Smooth muscle cell (in vitro differentiated cells): ENCODE results near the gene OPRL1. TPM values are rescaled to one million over a fixed set of nuclear protein-coding genes. Genes with fewer than 3 reads are reported as not detected.

Experiments used
- DNase-seq: peaks from one replicate; lab custom pipeline; 2025; ENCODE audit not compliant: unreplicated experiment; lab: John Stamatoyannopoulos, UW
- H2AFZ ChIP-seq: fragments of 200-600 bp; sonication (generic); 2 replicates; pipeline ENCODE4 v1.6.0; 2016; ENCODE audit warnings: antibody characterized with exemption, low read depth, mild to moderate bottlenecking
- H3F3A ChIP-seq: fragments of 200-600 bp; sonication (generic); 2 replicates; pipeline ENCODE4 v1.6.0; 2017; ENCODE audit warnings: antibody characterized with exemption, low read depth
- H3K27ac ChIP-seq: fragments of 200-600 bp; sonication (generic); 2 replicates; pipeline ENCODE4 v1.5.1; 2016; ENCODE audit warnings: low read depth, mild to moderate bottlenecking
- H3K27me3 ChIP-seq: fragments of 200-600 bp; sonication (generic); 2 replicates; pipeline ENCODE4 v1.6.1; 2016; ENCODE audit warnings: low read depth, mild to moderate bottlenecking
- H3K36me3 ChIP-seq: fragments of 200-600 bp; sonication (generic); 2 replicates; pipeline ENCODE4 v1.5.1; 2016; ENCODE audit warnings: low read depth
- H3K4me1 ChIP-seq: fragments of 200-600 bp; sonication (generic); 2 replicates; pipeline ENCODE4 v1.5.1; 2016; ENCODE audit warnings: low read depth
- H3K4me2 ChIP-seq: fragments of 200-600 bp; sonication (generic); 2 replicates; pipeline ENCODE4 v1.6.0; 2016; ENCODE audit warnings: mild to moderate bottlenecking
- H3K4me3 ChIP-seq: fragments of 200-600 bp; sonication (generic); 2 replicates; pipeline ENCODE4 v1.5.1; 2016; ENCODE audit warnings: mild to moderate bottlenecking
- H3K79me2 ChIP-seq: fragments of 200-600 bp; sonication (generic); 2 replicates; pipeline ENCODE4 v1.6.0; 2016; ENCODE audit warnings: low read depth, mild to moderate bottlenecking
- H3K9ac ChIP-seq: fragments of 200-600 bp; sonication (generic); 2 replicates; pipeline ENCODE4 v1.6.0; 2016; ENCODE audit warnings: low read depth
- H3K9me3 ChIP-seq: fragments of 200-600 bp; sonication (generic); replicated peaks from 2 replicates; pipeline ENCODE4 v1.5.1; 2016; ENCODE audit warnings: low read depth
- H4K20me1 ChIP-seq: fragments of 200-600 bp; sonication (generic); 2 replicates; pipeline ENCODE4 v1.6.0; 2016; ENCODE audit warnings: low read depth
- CTCF ChIP-seq: fragments of 200-600 bp; sonication (generic); IDR thresholded peaks from 2 replicates; pipeline ENCODE4 v1.5.1; 2017; ENCODE audit warnings: borderline replicate concordance, mild to moderate bottlenecking, antibody characterized with exemption; ENCODE audit not compliant: insufficient read depth, poor library complexity, severe bottlenecking
- WGBS: methylation state at CpG from one replicate; pipeline ENCODE4 v1.1.7; 2016; ENCODE audit warnings: low lambda C conversion rate; 5-methylcytosine and 5-hydroxymethylcytosine counted together
- polyA plus RNA-seq: library from polyadenylated mRNA; unstranded; fragments of >200 nt; fragmentation: Nextera tagmentation; extraction: Ambion mirVana; gene quantifications from 2 replicates; pipeline ENCODE4 v1.2.1, GENCODE V29; 2016
- total RNA-seq: library from RNA; depleted of rRNA; stranded (reverse); fragments of >200 nt; gene quantifications from 2 replicates; pipeline ENCODE4 v1.2.3, GENCODE V29; 2014

OPRL1 gene
- total and polyA plus RNA-seq, 2 experiments from 2014 or later: 3.1 to 6.4 TPM

- Histone ChIP-seq H3K79me2 (no peaks in the 10 kb centered on the region), H3K27me3 (peaks cover 22% of the 10 kb centered on the region), H4K20me1 (no peaks in the 10 kb centered on the region), H3K4me1 (no peaks in the 10 kb centered on the region), H3K27ac (no peak overlapping the region), H2AFZ (no peak overlapping the region), H3K36me3 (no peaks in the 10 kb centered on the region), H3K4me3 (no peak overlapping the region), H3F3A (no peaks in the 10 kb centered on the region), H3K9me3 (no peaks in the 10 kb centered on the region), H3K9ac (no peak overlapping the region), H3K4me2 (no peak overlapping the region)
- 95% methylated on average over 28 of the region's 28 CpGs for WGBS
- no peak for TF ChIP-seq CTCF
- DNase-seq: no peak
These were observed 26.6 kb downstream of the OPRL1 start for GRCh38 chr20:64106435-64106961.

- Histone ChIP-seq H2AFZ (no peak within 1 kb of the TSS), H3K4me1 (no peaks in the 10 kb centered on the region), H4K20me1 (no peaks in the 10 kb centered on the region), H3K27ac (no peak within 1 kb of the TSS), H3K4me3 (no peak within 1 kb of the TSS), H3K36me3 (no peaks in the 10 kb centered on the region), H3F3A (no peaks in the 10 kb centered on the region), H3K4me2 (no peak within 1 kb of the TSS), H3K9me3 (no peaks in the 10 kb centered on the region), H3K79me2 (no peaks in the 10 kb centered on the region), H3K9ac (no peak within 1 kb of the TSS), H3K27me3 (peaks cover 15% of the 10 kb centered on the region)
- TF ChIP-seq CTCF: no peak
- DNase-seq: no peak
- WGBS: 78% methylated on average over 22 of the region's 22 CpGs
These were observed 27.3 kb downstream of the OPRL1 start, which contains the start of gene NPBWR2 for GRCh38 chr20:64106981-64107735. NPBWR2 (minus strand) TSS chr20:64107565; CDS start chr20:64106831, 734 bp downstream.

GRCh38 chr20:64107736-64108457, 28.0 kb downstream of the OPRL1 start:
- 87% methylated on average over 19 of the region's 19 CpGs for WGBS
- Histone ChIP-seq H2AFZ (no peak overlapping the region), H4K20me1 (no peaks in the 10 kb centered on the region), H3K36me3 (no peaks in the 10 kb centered on the region), H3K9ac (no peak overlapping the region), H3K4me2 (no peak overlapping the region), H3K9me3 (no peaks in the 10 kb centered on the region), H3K27ac (no peak overlapping the region), H3K4me1 (no peaks in the 10 kb centered on the region), H3K27me3 (peaks cover 8% of the 10 kb centered on the region), H3F3A (no peaks in the 10 kb centered on the region), H3K79me2 (no peaks in the 10 kb centered on the region), H3K4me3 (no peak overlapping the region)
- no peak for DNase-seq
- no peak for TF ChIP-seq CTCF
